GM18858 (cell line): ENCODE measurements around the gene ARL5B.

Experiments
- ATAC-seq: cut with Tn5 transposase; IDR thresholded peaks from one replicate; pipeline ENCODE4 v1.9.1; 2021; ENCODE audit not compliant: unreplicated experiment

Gene ARL5B

DNA sequence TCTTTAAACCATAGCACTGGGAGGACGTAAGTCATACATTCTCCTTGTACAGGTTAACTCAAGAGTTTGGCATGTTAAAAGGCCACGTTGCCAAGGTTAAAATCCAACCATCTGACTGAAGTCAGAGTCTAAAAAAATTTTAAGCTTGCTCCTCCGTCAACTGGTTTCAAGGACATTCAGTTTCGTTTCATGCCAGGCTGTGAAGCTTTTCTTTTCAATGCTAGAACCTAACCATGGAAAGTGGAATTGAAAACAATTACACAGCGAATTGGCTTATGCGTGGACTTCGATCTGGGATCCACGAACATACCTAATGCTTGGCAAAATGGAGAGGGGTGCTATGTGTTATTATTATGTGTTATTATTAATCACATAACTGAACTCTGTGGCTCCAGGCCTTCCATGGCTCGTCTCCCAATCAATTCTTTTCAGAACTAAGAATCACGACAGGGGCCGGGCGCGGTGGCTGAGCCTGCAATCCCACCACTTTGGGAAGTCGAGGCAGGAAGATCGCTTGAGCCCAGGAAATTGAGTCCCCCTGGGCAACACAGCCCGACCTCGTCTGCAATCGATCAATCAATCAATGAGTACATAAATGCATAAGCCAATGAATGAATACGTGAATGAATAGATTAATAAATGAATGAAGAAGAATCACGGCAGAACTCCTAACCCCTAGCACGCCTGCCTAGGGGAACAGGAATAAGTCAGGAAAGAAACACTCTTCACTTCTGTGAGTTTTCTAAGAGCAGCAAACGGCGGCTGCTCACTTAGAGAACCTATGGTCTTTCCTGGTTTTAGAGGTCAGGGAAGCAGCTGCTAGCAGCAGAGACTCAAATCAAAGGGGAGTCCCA is 733 bp upstream of the ARL5B start:
- peak; percentile 0 for ATAC-seq

DNA sequence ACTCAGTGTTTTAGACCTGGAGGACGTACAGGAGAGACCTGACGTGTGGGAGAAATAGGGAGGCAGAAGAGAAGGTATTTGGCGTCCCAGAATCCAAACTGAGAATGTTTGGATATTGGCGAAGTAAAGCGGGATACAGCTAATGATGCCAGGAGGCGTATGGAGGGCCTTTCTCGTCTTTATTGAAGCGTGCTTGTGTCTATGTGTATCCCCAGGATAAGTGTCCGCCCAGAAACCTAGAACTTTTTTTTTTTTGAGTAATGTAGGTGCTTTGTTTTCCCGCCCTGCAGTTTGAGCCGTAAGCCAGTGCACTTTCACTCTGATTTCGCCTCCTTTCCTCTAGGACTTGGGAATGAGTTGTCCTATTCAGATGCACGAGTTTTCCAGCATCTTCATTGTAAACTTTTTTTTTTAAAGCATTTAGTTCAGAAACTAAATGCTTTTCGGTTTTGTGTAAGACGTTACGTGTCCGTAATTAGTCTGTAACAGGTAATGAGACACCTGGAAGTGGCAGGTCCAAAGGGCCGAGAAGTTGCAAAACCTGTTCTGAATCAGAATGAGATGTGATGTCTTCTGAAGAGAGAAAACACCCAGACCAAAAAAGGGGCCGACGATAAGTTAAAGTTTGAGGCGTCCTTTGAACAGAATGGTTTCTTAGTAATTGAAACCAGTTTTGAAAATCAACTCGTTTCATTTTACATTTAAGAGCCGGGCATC is 746 bp downstream of the ARL5B start:
- peak; percentile 19 for ATAC-seq

- no peak for ATAC-seq
Observed at GRCh38 chr10:18660816-18661431, 1.7 kb downstream of the ARL5B start.

GRCh38 chr10:18664841-18665478 is 5.7 kb downstream of the ARL5B start:
- no peak for ATAC-seq

GRCh38 chr10:18665815-18666558 is 6.8 kb downstream of the ARL5B start:
- no peak for ATAC-seq

- ATAC-seq: no peak
Observed at GRCh38 chr10:18666810-18667209, 7.6 kb downstream of the ARL5B start.

DNA sequence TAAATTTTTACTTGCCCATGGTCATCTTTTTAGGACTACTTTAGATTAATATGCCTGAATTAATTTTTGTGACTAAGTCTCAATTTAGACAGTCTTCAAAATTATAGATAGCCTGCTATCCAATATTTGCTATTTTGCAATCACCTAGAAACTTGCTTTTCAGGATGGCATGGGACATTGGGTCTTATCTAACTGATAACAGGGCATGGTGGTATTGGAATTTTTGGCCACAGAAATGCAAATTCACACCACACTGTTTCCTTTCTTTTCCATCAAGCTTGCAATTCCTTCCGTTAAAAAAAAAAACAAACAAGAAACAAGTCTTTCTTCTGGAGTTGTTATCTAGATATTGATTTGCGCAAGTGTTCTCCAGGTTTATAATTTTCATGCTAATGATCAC is 8.8 kb downstream of the ARL5B start:
- ATAC-seq: no peak

GRCh38 chr10:18675086-18675801 is 16.0 kb downstream of the ARL5B start:
- ATAC-seq: no peak

GRCh38 chr10:18680754-18681153 is 21.5 kb downstream of the ARL5B start:
- ATAC-seq: no peak

DNA sequence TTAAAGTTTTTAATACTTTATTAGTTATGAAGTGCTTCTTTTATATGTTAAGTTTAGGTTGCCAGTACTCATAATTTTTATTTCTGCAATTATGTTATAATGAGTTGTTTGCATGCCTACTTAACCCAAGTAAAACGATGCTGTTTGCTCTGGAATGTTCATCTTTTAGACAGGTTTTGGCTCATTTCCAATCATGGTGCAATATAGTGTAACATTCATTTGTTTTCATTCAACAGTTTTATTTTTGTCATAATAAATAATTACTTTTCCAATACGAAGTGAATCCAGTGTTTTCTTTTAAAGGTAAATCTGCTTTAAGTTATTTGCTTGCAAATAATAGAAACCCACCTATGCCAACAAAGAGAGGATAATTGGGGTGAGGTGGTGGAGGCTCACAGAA is 22.1 kb downstream of the ARL5B start:
- no peak for ATAC-seq

GRCh38 chr10:18681971-18682411 is 22.8 kb downstream of the ARL5B start:
- ATAC-seq: no peak

DNA sequence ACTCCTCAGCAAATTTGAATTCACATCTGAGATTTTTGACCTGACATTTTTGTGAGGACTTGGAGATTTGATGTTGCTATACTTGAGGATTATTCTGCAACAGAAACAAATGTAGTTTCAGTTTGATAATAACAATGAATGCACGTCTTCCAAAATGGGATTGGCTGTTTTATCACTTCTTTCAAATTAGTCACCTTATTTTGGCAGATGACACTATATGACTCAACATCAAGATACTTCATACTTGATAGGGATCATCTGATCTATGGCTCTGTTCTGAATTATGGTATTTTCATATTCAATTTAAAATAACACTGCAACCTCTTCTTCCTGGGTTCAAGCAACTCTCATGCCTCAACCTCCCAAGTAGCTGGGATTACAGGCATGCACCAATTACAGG is 24.2 kb downstream of the ARL5B start:
- ATAC-seq: no peak

DNA sequence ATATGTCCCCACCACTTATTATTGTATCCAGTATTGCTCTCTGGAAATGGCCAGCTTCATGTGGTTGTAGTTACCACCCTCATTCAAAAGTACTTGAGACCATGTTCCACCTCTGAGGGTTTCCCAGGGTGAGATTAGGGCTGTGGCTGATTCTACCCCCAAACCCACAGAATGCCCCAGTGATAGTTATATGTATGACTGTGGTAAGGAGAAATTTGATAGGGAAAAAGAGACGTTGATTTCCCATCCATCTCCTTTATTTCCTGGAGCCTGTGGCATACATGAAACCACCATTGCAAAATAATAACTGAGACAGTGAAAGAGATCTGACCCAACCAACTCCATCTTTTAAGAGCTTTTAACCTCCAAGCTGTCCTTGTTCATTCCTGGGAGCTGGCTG is 25.2 kb downstream of the ARL5B start:
- no peak for ATAC-seq

- ATAC-seq: no peak
Observed at GRCh38 chr10:18684953-18685352, 25.7 kb downstream of the ARL5B start.

DNA sequence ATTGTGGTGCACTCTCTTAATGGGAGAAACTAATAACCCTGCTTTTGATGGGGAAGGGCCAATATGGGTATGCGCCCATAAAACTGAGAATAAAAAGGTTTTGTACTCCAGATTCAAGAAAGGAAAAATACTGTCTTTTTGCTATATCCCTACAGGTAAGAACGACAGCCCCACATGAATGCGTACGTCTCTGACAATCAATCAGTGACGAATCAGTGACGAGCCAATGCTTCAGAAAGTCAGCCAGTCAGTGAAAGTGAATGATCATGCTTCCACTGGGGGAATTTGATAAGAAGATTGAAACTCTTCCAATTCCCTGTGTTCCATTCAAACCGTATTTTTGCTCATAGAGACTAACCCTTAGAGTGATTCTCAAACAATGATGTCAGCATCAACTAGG is 26.3 kb downstream of the ARL5B start:
- no peak for ATAC-seq

DNA sequence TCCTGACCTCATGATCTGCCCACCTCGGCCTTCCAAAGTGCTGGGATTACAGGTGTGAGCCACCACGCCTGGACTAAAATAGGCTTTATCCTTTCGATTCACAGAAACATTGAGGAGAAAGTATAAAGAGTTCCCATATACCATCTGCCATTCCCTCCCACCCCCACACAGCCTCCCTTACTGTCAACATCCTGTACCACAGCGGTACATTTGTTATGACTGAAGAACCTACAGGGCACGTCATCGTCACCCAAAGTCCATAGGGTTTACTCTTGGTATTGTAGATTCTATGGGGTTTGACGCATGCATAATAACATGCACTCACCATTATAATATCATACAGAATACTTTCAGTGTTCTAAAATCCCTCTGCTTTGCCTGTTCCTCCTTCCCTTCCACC is 28.0 kb downstream of the ARL5B start:
- no peak for ATAC-seq

DNA sequence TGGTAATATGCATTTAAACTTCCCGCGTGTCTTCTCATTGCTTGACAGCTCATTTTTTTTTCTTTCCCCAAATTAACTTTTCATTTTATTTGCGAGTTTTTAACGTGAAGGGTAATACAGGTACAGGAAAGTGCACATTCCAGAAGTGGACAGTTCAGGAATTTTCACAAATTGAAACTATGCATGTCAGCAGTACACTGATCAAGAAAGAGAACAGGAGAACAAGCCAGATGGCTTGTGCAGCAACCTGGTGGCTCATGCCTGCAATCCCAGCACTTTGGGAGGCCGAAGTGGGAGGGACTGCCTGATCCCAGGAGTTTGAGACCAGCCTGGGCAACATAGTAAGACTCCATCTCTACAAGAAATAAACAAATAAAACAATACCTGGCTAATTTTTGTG is 28.5 kb downstream of the ARL5B start:
- no peak for ATAC-seq

GRCh38 chr10:18689498-18689897 is 30.3 kb downstream of the ARL5B start:
- no peak for ATAC-seq

GRCh38 chr10:18690541-18690940 is 31.3 kb downstream of the ARL5B start:
- no peak for ATAC-seq
